Measurements from ENCODE around the gene SNX1.

DNA sequence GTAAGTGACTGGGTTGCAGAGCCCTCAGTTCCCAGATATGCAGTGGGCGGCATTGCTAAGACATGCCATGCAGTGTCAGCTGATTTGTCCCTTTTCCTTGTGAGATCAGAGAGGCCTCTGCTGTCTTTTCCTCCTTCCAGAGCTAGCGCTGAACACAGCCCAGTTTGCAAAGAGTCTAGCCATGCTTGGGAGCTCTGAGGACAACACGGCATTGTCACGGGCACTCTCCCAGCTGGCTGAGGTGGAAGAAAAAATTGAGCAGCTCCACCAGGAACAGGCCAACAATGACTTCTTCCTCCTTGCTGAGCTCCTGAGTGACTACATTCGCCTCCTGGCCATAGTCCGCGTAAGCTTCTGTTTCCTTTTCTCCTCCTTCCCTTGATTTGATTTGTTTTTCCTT, 35.8 kb downstream of the SNX1 start:
- TF ChIP-seq, protein P1, sequence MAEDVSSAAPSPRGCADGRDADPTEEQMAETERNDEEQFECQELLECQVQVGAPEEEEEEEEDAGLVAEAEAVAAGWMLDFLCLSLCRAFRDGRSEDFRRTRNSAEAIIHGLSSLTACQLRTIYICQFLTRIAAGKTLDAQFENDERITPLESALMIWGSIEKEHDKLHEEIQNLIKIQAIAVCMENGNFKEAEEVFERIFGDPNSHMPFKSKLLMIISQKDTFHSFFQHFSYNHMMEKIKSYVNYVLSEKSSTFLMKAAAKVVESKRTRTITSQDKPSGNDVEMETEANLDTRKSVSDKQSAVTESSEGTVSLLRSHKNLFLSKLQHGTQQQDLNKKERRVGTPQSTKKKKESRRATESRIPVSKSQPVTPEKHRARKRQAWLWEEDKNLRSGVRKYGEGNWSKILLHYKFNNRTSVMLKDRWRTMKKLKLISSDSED (CRISPR knock-in tag; IDR thresholded peaks at IDR 0.05), result no peak
- TF ChIP-seq, protein P2, sequence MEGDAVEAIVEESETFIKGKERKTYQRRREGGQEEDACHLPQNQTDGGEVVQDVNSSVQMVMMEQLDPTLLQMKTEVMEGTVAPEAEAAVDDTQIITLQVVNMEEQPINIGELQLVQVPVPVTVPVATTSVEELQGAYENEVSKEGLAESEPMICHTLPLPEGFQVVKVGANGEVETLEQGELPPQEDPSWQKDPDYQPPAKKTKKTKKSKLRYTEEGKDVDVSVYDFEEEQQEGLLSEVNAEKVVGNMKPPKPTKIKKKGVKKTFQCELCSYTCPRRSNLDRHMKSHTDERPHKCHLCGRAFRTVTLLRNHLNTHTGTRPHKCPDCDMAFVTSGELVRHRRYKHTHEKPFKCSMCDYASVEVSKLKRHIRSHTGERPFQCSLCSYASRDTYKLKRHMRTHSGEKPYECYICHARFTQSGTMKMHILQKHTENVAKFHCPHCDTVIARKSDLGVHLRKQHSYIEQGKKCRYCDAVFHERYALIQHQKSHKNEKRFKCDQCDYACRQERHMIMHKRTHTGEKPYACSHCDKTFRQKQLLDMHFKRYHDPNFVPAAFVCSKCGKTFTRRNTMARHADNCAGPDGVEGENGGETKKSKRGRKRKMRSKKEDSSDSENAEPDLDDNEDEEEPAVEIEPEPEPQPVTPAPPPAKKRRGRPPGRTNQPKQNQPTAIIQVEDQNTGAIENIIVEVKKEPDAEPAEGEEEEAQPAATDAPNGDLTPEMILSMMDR (CRISPR knock-in tag; IDR thresholded peaks at IDR 0.05), result no peak
- TF ChIP-seq, protein P3, sequence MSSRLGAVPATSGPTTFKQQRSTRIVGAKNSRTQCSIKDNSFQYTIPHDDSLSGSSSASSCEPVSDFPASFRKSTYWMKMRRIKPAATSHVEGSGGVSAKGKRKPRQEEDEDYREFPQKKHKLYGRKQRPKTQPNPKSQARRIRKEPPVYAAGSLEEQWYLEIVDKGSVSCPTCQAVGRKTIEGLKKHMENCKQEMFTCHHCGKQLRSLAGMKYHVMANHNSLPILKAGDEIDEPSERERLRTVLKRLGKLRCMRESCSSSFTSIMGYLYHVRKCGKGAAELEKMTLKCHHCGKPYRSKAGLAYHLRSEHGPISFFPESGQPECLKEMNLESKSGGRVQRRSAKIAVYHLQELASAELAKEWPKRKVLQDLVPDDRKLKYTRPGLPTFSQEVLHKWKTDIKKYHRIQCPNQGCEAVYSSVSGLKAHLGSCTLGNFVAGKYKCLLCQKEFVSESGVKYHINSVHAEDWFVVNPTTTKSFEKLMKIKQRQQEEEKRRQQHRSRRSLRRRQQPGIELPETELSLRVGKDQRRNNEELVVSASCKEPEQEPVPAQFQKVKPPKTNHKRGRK (CRISPR knock-in tag; IDR thresholded peaks at IDR 0.05), result no peak
- no peak for TF ChIP-seq TRIM24 (CRISPR knock-in tag; IDR thresholded peaks at IDR 0.05)
- no peak for TF ChIP-seq ZNF292 (CRISPR knock-in tag; IDR thresholded peaks at IDR 0.05; ENCODE audit: borderline replicate concordance, low read depth)
- TF ChIP-seq, protein P4, sequence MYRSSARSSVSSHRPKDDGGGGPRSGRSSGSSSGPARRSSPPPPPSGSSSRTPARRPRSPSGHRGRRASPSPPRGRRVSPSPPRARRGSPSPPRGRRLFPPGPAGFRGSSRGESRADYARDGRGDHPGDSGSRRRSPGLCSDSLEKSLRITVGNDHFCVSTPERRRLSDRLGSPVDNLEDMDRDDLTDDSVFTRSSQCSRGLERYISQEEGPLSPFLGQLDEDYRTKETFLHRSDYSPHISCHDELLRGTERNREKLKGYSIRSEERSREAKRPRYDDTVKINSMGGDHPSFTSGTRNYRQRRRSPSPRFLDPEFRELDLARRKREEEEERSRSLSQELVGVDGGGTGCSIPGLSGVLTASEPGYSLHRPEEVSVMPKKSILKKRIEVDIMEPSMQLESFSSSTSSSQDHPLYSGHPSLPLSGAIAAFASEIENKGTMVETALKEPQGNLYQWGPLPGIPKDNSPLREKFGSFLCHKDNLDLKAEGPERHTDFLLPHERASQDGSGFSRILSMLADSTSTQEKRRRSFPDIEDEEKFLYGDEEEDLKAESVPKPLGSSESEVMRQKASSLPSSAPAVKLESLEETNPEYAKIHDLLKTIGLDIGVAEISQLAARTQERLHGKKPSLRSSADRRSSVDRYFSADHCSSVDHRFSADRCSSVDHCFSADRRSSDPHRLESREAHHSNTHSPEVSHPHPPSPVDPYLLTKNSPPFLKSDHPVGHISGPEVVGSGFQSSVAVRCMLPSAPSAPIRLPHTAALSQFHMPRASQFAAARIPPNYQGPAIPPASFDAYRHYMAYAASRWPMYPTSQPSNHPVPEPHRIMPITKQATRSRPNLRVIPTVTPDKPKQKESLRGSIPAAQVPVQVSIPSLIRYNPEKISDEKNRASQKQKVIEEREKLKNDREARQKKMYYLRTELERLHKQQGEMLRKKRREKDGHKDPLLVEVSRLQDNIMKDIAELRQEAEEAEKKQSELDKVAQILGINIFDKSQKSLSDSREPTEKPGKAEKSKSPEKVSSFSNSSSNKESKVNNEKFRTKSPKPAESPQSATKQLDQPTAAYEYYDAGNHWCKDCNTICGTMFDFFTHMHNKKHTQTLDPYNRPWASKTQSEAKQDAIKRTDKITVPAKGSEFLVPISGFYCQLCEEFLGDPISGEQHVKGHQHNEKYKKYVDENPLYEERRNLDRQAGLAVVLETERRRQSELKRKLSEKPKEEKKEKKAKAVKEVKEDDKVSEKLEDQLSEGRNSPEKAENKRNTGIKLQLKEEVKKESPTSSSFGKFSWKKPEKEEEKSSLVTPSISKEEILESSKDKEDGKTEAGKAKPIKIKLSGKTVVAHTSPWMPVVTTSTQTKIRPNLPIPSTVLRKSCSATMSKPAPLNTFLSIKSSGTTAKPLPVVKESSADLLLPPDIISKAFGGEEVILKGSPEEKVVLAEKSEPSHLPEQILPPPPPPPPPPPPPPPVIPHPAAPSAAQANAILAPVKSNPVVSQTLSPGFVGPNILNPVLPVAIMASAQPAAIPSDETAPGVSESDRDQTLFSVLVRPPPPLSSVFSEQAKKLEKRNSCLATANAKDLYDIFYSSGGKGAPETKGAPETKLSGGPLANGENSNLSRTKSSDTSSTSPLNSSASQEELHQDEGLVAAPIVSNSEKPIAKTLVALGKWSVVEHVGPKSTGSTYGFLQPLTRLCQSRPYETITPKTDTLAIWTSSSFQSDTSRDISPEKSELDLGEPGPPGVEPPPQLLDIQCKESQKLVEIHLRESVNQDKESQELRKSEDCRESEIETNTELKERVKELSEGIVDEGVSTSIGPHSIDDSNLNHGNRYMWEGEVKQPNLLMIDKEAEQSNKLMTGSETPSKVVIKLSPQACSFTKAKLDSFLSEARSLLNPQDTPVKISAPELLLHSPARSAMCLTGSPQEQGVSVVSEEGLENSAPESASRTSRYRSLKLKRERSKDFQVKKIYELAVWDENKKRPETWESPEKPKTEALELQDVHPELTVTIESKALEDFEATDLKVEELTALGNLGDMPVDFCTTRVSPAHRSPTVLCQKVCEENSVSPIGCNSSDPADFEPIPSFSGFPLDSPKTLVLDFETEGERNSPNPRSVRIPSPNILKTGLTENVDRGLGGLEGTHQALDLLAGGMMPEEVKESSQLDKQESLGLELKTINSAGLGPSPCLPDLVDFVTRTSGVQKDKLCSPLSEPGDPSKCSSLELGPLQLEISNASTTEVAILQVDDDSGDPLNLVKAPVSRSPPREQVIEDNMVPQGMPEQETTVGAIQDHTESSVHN (CRISPR knock-in tag; IDR thresholded peaks at IDR 0.05), result no peak
- TF ChIP-seq, protein P5, sequence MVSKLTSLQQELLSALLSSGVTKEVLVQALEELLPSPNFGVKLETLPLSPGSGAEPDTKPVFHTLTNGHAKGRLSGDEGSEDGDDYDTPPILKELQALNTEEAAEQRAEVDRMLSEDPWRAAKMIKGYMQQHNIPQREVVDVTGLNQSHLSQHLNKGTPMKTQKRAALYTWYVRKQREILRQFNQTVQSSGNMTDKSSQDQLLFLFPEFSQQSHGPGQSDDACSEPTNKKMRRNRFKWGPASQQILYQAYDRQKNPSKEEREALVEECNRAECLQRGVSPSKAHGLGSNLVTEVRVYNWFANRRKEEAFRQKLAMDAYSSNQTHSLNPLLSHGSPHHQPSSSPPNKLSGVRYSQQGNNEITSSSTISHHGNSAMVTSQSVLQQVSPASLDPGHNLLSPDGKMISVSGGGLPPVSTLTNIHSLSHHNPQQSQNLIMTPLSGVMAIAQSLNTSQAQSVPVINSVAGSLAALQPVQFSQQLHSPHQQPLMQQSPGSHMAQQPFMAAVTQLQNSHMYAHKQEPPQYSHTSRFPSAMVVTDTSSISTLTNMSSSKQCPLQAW (CRISPR knock-in tag; IDR thresholded peaks at IDR 0.05), result no peak
- no peak for TF ChIP-seq PRPF4 (IDR thresholded peaks at IDR 0.05; ENCODE audit: low read depth, low read length, poor library complexity, severe bottlenecking)
- TF ChIP-seq, protein P6, sequence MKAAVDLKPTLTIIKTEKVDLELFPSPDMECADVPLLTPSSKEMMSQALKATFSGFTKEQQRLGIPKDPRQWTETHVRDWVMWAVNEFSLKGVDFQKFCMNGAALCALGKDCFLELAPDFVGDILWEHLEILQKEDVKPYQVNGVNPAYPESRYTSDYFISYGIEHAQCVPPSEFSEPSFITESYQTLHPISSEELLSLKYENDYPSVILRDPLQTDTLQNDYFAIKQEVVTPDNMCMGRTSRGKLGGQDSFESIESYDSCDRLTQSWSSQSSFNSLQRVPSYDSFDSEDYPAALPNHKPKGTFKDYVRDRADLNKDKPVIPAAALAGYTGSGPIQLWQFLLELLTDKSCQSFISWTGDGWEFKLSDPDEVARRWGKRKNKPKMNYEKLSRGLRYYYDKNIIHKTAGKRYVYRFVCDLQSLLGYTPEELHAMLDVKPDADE (CRISPR knock-in tag; IDR thresholded peaks at IDR 0.05), result no peak
- no peak for TF ChIP-seq MEIS2 (CRISPR knock-in tag; IDR thresholded peaks at IDR 0.05)

Measured in HepG2 (cell line).